Measurements from ENCODE around the gene ZBED5. TPM values are rescaled to one million over a fixed set of nuclear protein-coding genes. Genes with fewer than 3 reads are reported as not detected.
A peak's percentile ranks its signal among the peaks of the same experiment; 100 is the strongest.

Gene ZBED5
- total and polyA plus RNA-seq, 2 of the 4 experiments (the other 2 are of a cell fraction): 28.2 to 30.8 TPM

GRCh38 chr11:10865837-10866270 lies 8.0 kb upstream of the ZBED5 start:
- no TSS peak for BruUV-seq (replicated peaks)

More at GRCh38 chr11:10865837-10866270, 8.0 kb upstream of the ZBED5 start:
- Histone ChIP-seq H4K5ac (ENCODE audit: low read depth, low read length) (no peak overlapping the region), H3K9me1 (ENCODE audit: insufficient read depth, low read length) (no peaks in the 10 kb centered on the region), H3K14ac (replicated peaks; ENCODE audit: low read depth, low read length) (no peak overlapping the region), H3K4me3 (ENCODE audit: insufficient read depth, low read depth, low read length) (no peak overlapping the region), H3K9me3 (ENCODE audit: control insufficient read depth, insufficient read depth, low read length) (no peaks in the 10 kb centered on the region), H2AFZ (replicated peaks; ENCODE audit: low read length, poor library complexity) (no peak overlapping the region), H2BK15ac (ENCODE audit: low read depth, low read length) (no peak overlapping the region; the same call in 2 of the 3 replicates), H3K27me3 (ENCODE audit: control insufficient read depth, insufficient read depth, low read length) (no peaks in the 10 kb centered on the region), H2BK20ac (ENCODE audit: low read depth, low read length) (no peak overlapping the region), H3K23ac (ENCODE audit: low read depth, low read length) (no peak overlapping the region), H3K36me3 (ENCODE audit: control insufficient read depth, insufficient read depth, low read length) (no peaks in the 10 kb centered on the region), H4K8ac (ENCODE audit: low read depth in 2 of 2, low read length in 2 of 2) (no peak overlapping the region), H3K9ac (ENCODE audit: low read depth, low read length) (no peak overlapping the region), H3K18ac (ENCODE audit: low read depth, low read length) (no peak overlapping the region), H2BK120ac (ENCODE audit: low read depth, low read length) (no peak overlapping the region), H2BK5ac (ENCODE audit: low read depth, low read length, poor library complexity, severe bottlenecking) (no peak overlapping the region), H3K79me1 (ENCODE audit: low read depth in 1 of 2, low read length in 2 of 2) (peaks cover 0 to 21% of the 10 kb centered on the region in 2 experiments; a peak in 3 of 4 replicates), H2AK5ac (ENCODE audit: low read depth, low read length) (peak overlapping the region; percentile 62; the same call in 1 of the 2 replicates), H3K4me2 (ENCODE audit: low read depth, low read length) (no peak overlapping the region), H3K4me1 (ENCODE audit: control insufficient read depth, insufficient read depth, low read length) (0 out of 2 replicates have a peak, but pooled peaks cover 3% of the 10 kb centered on the region), H4K20me1 (ENCODE audit: insufficient read depth, low read length) (no peaks in the 10 kb centered on the region), H3K27ac (ENCODE audit: insufficient read depth, low read length) (no peak overlapping the region), H3K56ac (ENCODE audit: extremely low read depth, insufficient read depth, low read length) (no peak overlapping the region), H3K4ac (ENCODE audit: low read depth, low read length) (peak overlapping the region; percentile 38), H2AK9ac (replicated peaks; ENCODE audit: low read depth, low read length, poor library complexity) (no peak overlapping the region), H4K91ac (ENCODE audit: insufficient read depth, low read depth, low read length) (no peak overlapping the region)
- in situ Hi-C loops (cut with MboI; ENCODE audit: low sequenced_read_pairs): no loop called here
- intact Hi-C loops (cut with micrococcal nuclease): loop anchor here (1.0 kb wide), 1 partner anchor 15 kb away; no protein-coding TSS in a partner anchor
- TF ChIP-seq POLR2A (IDR thresholded peaks at IDR 0.05; ENCODE audit: low read depth, low read length) (no peak), MAZ (IDR thresholded peaks at IDR 0.05; ENCODE audit: borderline replicate concordance, low read depth, low read length) (no peak), SMC3 (IDR thresholded peaks at IDR 0.05; ENCODE audit: low read depth, low read length) (no peak), MAFK (IDR thresholded peaks at IDR 0.05; ENCODE audit: low read depth, low read length) (no peak), ELK1 (IDR thresholded peaks at IDR 0.05; ENCODE audit: borderline replicate concordance, low read depth, low read length) (no peak), RCOR1 (IDR thresholded peaks at IDR 0.05; ENCODE audit: insufficient replicate concordance, low read length) (no peak), NFE2L2 (IDR thresholded peaks at IDR 0.05; ENCODE audit: low read depth, low read length) (no peak), BHLHE40 (IDR thresholded peaks at IDR 0.05; ENCODE audit: low read depth, low read length) (no peak), RAD21 (IDR thresholded peaks at IDR 0.05; ENCODE audit: low read length) (no peak), CTCF (conservative IDR thresholded peaks at IDR 0.05; ENCODE audit: low read depth, low read length) (no peak), USF2 (IDR thresholded peaks at IDR 0.05; ENCODE audit: low read depth, low read length) (no peak), FOS (IDR thresholded peaks at IDR 0.05; ENCODE audit: low read depth, low read length) (no peak), RFX5 (IDR thresholded peaks at IDR 0.05; ENCODE audit: low read depth, low read length) (no peak), MXI1 (IDR thresholded peaks at IDR 0.05; ENCODE audit: borderline replicate concordance, low read depth, low read length) (no peak), CHD1 (IDR thresholded peaks at IDR 0.05; ENCODE audit: low read depth, low read length) (no peak), CEBPB (IDR thresholded peaks at IDR 0.05; ENCODE audit: low read depth, low read length) (no peak)
- DNase-seq (no peak), ATAC-seq (ENCODE audit: low read depth) (no peak)
- ChIA-PET POLR2A (ENCODE audit: unreplicated experiment) (no interaction called here), CTCF (no interaction called here)
- dilution Hi-C loops (cut with HindIII; ENCODE audit: low sequenced_read_pairs, unreplicated experiment): no loop called here
